Breast epithelium (tissue), 3 donors: ENCODE data around the gene MR1.

Experiments
- CTCF ChIP-seq, 3 donors: fragments of 450-650 bp; IDR thresholded peaks; one replicate each; pipeline ENCODE4 v1.5.1; 2016 to 2017; ENCODE audit warnings: antibody characterized with exemption in 3 of 3, mild to moderate bottlenecking in 3 of 3, moderate library complexity in 3 of 3
- POLR2AphosphoS5 ChIP-seq, 3 donors: sonication (generic); formaldehyde crosslinking; IDR thresholded peaks; one replicate each; pipeline ENCODE4 v1.6.1; 2017; ENCODE audit warnings: antibody characterized with exemption in 3 of 3

DNA sequence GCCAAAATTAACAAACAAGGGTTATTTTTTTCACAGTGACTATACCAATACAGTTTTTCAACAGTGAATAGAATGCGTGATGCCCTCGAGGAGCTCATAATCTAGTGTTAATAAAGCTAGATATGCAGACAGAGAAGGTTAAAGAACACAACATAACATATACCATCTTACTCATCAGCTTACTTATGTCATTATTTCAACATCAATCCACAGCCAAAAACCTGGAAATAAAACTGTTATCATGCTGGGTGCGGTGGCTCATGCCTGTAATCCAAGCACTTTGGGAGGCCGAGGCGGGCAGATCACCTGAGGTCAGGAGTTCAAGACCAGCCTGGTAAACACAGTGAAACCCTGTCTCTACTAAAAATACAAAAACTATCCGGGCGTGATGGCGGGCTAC lies 17.2 kb upstream of the MR1 start:
- no peak for TF ChIP-seq POLR2AphosphoS5 (IDR thresholded peaks at IDR 0.05)
- no peak for TF ChIP-seq CTCF (IDR thresholded peaks at IDR 0.05)
